ENCODE results near the gene DYNC1LI2. TPM values are rescaled to one million over a fixed set of nuclear protein-coding genes. Genes with fewer than 3 reads are reported as not detected.

The DYNC1LI2 gene
- total RNA-seq, 1 experiment from 2014 or later, result 92.8 TPM

DNA sequence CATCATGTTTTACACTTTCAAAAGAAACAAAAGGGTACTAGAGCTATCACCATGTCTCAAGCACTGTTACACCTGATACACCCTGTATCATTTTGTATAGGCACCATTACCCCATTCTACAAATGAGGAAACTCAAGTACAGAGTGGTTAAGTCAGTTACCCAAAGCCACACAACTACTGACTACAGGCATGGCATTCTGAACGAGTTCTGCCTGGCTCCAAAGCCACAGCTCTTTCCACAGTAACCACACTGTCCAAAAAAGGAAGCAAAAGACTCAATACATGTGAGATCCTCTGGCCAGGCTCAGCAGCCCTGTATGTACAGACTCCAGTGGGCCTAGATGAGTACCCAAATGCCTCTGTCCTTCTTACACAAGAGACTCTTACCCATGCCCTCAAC is 4.7 kb downstream of the DYNC1LI2 start:
- Histone ChIP-seq H3K4me3 (replicated peaks in 1 of 2; ENCODE audit: low read depth in 1 of 2, low read length in 2 of 2) (no peak overlapping the region), H3K79me2 (ENCODE audit: insufficient read depth, low read length) (peaks cover 80% of the 10 kb centered on the region), H3K9me3 (ENCODE audit: control insufficient read depth in 1 of 2, insufficient read depth in 1 of 2, low read depth in 1 of 2, low read length in 2 of 2) (no peaks in the 10 kb centered on the region), H3K27me3 (ENCODE audit: insufficient read depth, low read length) (no peaks in the 10 kb centered on the region), H3K36me3 (ENCODE audit: control insufficient read depth in 1 of 2, insufficient read depth in 2 of 2, low read length in 2 of 2) (peaks cover 24 to 34% of the 10 kb centered on the region in 2 experiments; a peak in 3 of 4 replicates), H2AFZ (ENCODE audit: low read depth, low read length, poor library complexity, severe bottlenecking) (no peak overlapping the region), H3K4me1 (ENCODE audit: control insufficient read depth in 1 of 2, insufficient read depth in 2 of 2, low read length in 2 of 2) (peaks cover 18 to 20% of the 10 kb centered on the region in 2 experiments), H3K4me2 (ENCODE audit: low read length) (no peak overlapping the region), H3K27ac (ENCODE audit: low read depth, low read length) (no peak overlapping the region), H3K9me2 (ENCODE audit: insufficient read depth) (no peaks in the 10 kb centered on the region), H3K9ac (ENCODE audit: low read length) (no peak overlapping the region), H4K20me1 (ENCODE audit: insufficient read depth) (no peaks in the 10 kb centered on the region; the same call in 1 of the 2 replicates)
- POLR2A ChIA-PET, result no interaction called here
- ATAC-seq (no peak), DNase-seq (ENCODE audit: low read depth, low spot score) (no peak)
- RAD21 ChIA-PET (ENCODE audit: low non-redundant PET in 1 of 2, low total read pairs in 2 of 2, uncharacterized antibody in 2 of 2, unreplicated experiment in 2 of 2), result no interaction called here
- CTCF ChIA-PET, result no interaction called here
- BruUV-seq (replicated peaks), result no TSS peak
- TF ChIP-seq FOSL1 (IDR thresholded peaks at IDR 0.05; ENCODE audit: low read depth) (no peak), SRF (IDR thresholded peaks at IDR 0.05; ENCODE audit: low read depth) (no peak), YY1 (IDR thresholded peaks at IDR 0.05; ENCODE audit: extremely low read depth, insufficient replicate concordance, low read depth, low read length) (no peak), POLR2AphosphoS5 (IDR thresholded peaks at IDR 0.05; ENCODE audit: low read depth, low read length) (no peak), TCF7L2 (IDR thresholded peaks at IDR 0.05; ENCODE audit: borderline replicate concordance, extremely low read depth, insufficient read depth, insufficient read length) (no peak), EZH2phosphoT487 (IDR thresholded peaks at IDR 0.05; ENCODE audit: borderline replicate concordance) (no peak), RAD21 (IDR thresholded peaks at IDR 0.05; ENCODE audit: low read depth) (no peak), CBX3 (IDR thresholded peaks at IDR 0.05; ENCODE audit: low read depth) (no peak), EGR1 (IDR thresholded peaks at IDR 0.05; ENCODE audit: low read depth) (no peak), SP1 (IDR thresholded peaks at IDR 0.05; ENCODE audit: low read depth) (no peak), ZNF274 (IDR thresholded peaks at IDR 0.05; ENCODE audit: low read depth, low read length) (no peak)
- TF ChIP-seq, protein P1, sequence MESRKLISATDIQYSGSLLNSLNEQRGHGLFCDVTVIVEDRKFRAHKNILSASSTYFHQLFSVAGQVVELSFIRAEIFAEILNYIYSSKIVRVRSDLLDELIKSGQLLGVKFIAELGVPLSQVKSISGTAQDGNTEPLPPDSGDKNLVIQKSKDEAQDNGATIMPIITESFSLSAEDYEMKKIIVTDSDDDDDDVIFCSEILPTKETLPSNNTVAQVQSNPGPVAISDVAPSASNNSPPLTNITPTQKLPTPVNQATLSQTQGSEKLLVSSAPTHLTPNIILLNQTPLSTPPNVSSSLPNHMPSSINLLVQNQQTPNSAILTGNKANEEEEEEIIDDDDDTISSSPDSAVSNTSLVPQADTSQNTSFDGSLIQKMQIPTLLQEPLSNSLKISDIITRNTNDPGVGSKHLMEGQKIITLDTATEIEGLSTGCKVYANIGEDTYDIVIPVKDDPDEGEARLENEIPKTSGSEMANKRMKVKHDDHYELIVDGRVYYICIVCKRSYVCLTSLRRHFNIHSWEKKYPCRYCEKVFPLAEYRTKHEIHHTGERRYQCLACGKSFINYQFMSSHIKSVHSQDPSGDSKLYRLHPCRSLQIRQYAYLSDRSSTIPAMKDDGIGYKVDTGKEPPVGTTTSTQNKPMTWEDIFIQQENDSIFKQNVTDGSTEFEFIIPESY (IDR thresholded peaks at IDR 0.05; ENCODE audit: extremely low read depth, insufficient replicate concordance, low read length), result no peak
- TF ChIP-seq, protein P2, sequence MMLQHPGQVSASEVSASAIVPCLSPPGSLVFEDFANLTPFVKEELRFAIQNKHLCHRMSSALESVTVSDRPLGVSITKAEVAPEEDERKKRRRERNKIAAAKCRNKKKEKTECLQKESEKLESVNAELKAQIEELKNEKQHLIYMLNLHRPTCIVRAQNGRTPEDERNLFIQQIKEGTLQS (IDR thresholded peaks at IDR 0.05), result no peak
- TF ChIP-seq, protein P3, sequence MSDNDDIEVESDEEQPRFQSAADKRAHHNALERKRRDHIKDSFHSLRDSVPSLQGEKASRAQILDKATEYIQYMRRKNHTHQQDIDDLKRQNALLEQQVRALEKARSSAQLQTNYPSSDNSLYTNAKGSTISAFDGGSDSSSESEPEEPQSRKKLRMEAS (IDR thresholded peaks at IDR 0.05), result no peak
- intact Hi-C loops (cut with micrococcal nuclease), result no loop called here

Measured in HCT116 (cell line).